Ovary (tissue), 9 donors: ENCODE measurements around the gene PATL2. TPM values are rescaled to one million over a fixed set of nuclear protein-coding genes. Genes with fewer than 3 reads are reported as not detected.

Source experiments
- DNase-seq, 5 donors: peaks; one replicate each; pipeline ENCODE4 v3.0.0-alpha.2; 2019 to 2020
- H3K27ac ChIP-seq, 2 donors: fragments of 200-600 bp; one replicate each; pipeline versions ENCODE4 v1.5.1 to v1.8.0; 2019 to 2022
- H3K27me3 ChIP-seq: fragments of 200-600 bp; one replicate; pipeline ENCODE4 v1.8.0; 2022
- H3K36me3 ChIP-seq: fragments of 200-600 bp; sonication (generic); one replicate; pipeline ENCODE4 v1.5.1; 2019
- H3K4me1 ChIP-seq: one replicate; pipeline ENCODE4 v1.8.1; 2013; ENCODE audit warnings: mild to moderate bottlenecking, moderate library complexity; ENCODE audit not compliant: insufficient read depth
- H3K4me3 ChIP-seq: fragments of 200-600 bp; sonication (generic); one replicate; pipeline ENCODE4 v1.5.1; 2017
- H3K9me3 ChIP-seq, 2 donors: fragments of 200-600 bp in 1 of 2; sonication (generic) in 1 of 2; one replicate each; pipeline versions ENCODE4 v1.5.1 to v1.8.1; 2013 to 2019; ENCODE audit warnings: mild to moderate bottlenecking in 1 of 2, moderate library complexity in 1 of 2
- EP300 ChIP-seq: sonication (generic); formaldehyde crosslinking; IDR thresholded peaks from one replicate; pipeline ENCODE4 v1.6.1; 2017; ENCODE audit warnings: antibody characterized with exemption
- POLR2A ChIP-seq: fragments of 450-650 bp; IDR thresholded peaks from one replicate; pipeline ENCODE4 v1.6.1; 2017; ENCODE audit warnings: antibody characterized with exemption, mild to moderate bottlenecking, moderate library complexity
- WGBS, 3 donors: extraction: QIAGEN DNeasy Blood & Tissue Kit in 1 of 3; methylation state at CpG; one replicate each; pipeline versions ENCODE4 v1.1.5 to v1.1.7; 2013 to 2017; 5-methylcytosine and 5-hydroxymethylcytosine counted together
- intact Hi-C, 4 donors: fragments of 100-400 bp; cut with DNase I; formaldehyde crosslinking; loops; one replicate each; pipeline versions ENCODE4 v1.11.0 to v1.15.1; 2022 to 2023
- polyA plus RNA-seq, 2 donors: library from polyadenylated mRNA; stranded (reverse); fragments of 200-250 nt in 1 of 2; fragments of 350-450 nt in 1 of 2; fragmentation: Illumina TruSeq in 1 of 2; extraction: RNeasy Lipid Tissue Mini Kit (QIAGEN cat#74804) in 1 of 2; gene quantifications; one replicate each; pipeline ENCODE4 v1.2.3, GENCODE V29; 2013 to 2014
- total RNA-seq, 7 donors: library from RNA; depleted of rRNA in 2 of 7; stranded (reverse); fragments of >200 nt in 2 of 7; fragmentation: NEBNext Ultra II Directional in 3 of 7; extraction: Animal tissue kit (Norgen Biotek cat#: 25700) in 3 of 7; gene quantifications; one replicate each; pipeline versions ENCODE4 v1.1.0 to v1.2.4, GENCODE V29; 2016 to 2023
- TF ChIP-seq, protein P1 (sequence below), 3 donors: fragments of 450-650 bp in 2 of 3; fragments of 200-600 bp in 1 of 3; IDR thresholded peaks; one replicate each; pipeline versions ENCODE4 v1.5.1 to v1.8.0; 2016 to 2022; ENCODE audit warnings: antibody characterized with exemption in 3 of 3, mild to moderate bottlenecking in 1 of 3
- donor health status: DM: no; HTN: no; CAD: no; lungs with moderate emphysema.
- donor health status: DM: no; HTN: no; CAD: no.
- donor health status: Bipolar disorder and iron deficiency.
- donor health status: DM: yes; HTN: yes; CAD: no.
- donor health status: DM: no; HTN: no; CAD: no.
- donor health status: DM: yes; HTN: yes; CAD: no.

Gene PATL2
- total and polyA plus RNA-seq, 9 donors, result 0.20 to 2.3 (median 1.3) TPM

DNA sequence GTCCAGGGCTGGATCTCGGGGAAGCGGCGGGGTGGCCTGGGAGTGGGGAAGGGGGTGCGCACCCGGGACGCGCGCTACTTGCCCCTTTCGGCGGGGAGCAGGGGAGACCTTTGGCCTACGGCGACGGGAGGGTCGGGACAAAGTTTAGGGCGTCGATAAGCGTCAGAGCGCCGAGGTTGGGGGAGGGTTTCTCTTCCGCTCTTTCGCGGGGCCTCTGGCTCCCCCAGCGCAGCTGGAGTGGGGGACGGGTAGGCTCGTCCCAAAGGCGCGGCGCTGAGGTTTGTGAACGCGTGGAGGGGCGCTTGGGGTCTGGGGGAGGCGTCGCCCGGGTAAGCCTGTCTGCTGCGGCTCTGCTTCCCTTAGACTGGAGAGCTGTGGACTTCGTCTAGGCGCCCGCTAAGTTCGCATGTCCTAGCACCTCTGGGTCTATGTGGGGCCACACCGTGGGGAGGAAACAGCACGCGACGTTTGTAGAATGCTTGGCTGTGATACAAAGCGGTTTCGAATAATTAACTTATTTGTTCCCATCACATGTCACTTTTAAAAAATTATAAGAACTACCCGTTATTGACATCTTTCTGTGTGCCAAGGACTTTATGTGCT, 721 bp upstream of the PATL2 start:
- Histone ChIP-seq H3K27me3 (no peaks in the 10 kb centered on the region), H3K4me3 (peak overlapping the region; percentile 63), H3K4me1 (peaks cover 3% of the 10 kb centered on the region), H3K27ac (peak overlapping the region; percentile 92 to 95), H3K36me3 (no peaks in the 10 kb centered on the region), H3K9me3 (no peaks in the 10 kb centered on the region)
- intact Hi-C loops, result loop anchor here in 1 of 4 donors (10.0 kb wide), 1 partner anchor 473 kb away; the partner anchor contains the start of gene SHF
- peak in 1 of 5 donors; percentile 70 for DNase-seq
- WGBS, 3 donors, result 0 to 1% (median 0%) methylated on average over 43 to 46 of the region's 46 CpGs
- TF ChIP-seq POLR2A (no peak), EP300 (no peak)
- TF ChIP-seq, protein P1, sequence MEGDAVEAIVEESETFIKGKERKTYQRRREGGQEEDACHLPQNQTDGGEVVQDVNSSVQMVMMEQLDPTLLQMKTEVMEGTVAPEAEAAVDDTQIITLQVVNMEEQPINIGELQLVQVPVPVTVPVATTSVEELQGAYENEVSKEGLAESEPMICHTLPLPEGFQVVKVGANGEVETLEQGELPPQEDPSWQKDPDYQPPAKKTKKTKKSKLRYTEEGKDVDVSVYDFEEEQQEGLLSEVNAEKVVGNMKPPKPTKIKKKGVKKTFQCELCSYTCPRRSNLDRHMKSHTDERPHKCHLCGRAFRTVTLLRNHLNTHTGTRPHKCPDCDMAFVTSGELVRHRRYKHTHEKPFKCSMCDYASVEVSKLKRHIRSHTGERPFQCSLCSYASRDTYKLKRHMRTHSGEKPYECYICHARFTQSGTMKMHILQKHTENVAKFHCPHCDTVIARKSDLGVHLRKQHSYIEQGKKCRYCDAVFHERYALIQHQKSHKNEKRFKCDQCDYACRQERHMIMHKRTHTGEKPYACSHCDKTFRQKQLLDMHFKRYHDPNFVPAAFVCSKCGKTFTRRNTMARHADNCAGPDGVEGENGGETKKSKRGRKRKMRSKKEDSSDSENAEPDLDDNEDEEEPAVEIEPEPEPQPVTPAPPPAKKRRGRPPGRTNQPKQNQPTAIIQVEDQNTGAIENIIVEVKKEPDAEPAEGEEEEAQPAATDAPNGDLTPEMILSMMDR (IDR thresholded peaks at IDR 0.05), result no peak

DNA sequence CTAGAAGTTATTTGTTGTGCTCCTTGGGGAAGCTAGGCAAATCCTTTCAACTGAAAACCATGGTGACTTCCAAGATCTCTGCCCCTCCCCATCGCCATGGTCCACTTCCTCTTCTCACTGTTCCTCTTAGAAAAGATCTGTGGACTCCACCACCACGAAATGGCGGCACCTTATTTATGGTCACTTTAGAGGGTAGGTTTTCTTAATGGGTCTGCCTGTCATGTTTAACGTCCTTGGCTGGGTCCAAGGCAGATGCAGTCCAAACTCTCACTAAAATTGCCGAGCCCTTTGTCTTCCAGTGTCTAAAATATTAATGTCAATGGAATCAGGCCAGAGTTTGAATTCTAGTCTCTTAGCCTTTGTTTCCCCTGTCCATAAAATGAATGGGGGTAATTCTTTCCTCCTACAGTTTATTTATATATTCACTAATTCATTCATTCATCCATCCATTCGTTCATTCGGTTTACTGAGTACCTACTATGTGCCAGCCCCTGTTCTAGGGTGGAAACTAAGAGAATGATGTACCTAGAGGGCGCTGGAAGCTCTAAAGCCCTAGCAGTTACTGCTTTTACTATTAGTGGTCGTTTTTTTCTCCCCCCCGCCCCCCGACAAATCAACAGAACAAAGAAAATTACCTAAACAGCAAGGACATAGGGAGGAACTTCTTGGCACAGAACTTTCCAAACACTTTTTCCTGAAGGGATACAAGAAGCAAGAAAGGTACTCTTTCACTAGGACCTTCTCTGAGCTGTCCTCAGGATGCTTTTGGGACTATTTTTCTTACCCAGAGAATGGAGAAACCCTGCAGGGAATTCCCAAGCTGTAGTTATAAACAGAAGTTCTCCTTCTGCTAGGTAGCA, 657 bp downstream of the PATL2 start:
- no peaks in the 10 kb centered on the region for H3K36me3 ChIP-seq
- TF ChIP-seq, protein P1 (IDR thresholded peaks at IDR 0.05), result no peak
- no peak for TF ChIP-seq EP300
- no peak for TF ChIP-seq POLR2A
- H3K4me1 ChIP-seq, result peaks cover 3% of the 10 kb centered on the region
- H3K27ac ChIP-seq, result peak overlapping the region; percentile 92 to 95
- no peaks in the 10 kb centered on the region for H3K9me3 ChIP-seq
- H3K4me3 ChIP-seq, result peak overlapping the region; percentile 63
- no peaks in the 10 kb centered on the region for H3K27me3 ChIP-seq
- WGBS, 3 donors, result 26 to 29% (median 28%) methylated on average over 11 of the region's 11 CpGs
- no peak for DNase-seq
- intact Hi-C loops, result loop anchor here in 1 of 4 donors (10.0 kb wide), 1 partner anchor 474 kb away; the partner anchor contains the start of gene SHF

DNA sequence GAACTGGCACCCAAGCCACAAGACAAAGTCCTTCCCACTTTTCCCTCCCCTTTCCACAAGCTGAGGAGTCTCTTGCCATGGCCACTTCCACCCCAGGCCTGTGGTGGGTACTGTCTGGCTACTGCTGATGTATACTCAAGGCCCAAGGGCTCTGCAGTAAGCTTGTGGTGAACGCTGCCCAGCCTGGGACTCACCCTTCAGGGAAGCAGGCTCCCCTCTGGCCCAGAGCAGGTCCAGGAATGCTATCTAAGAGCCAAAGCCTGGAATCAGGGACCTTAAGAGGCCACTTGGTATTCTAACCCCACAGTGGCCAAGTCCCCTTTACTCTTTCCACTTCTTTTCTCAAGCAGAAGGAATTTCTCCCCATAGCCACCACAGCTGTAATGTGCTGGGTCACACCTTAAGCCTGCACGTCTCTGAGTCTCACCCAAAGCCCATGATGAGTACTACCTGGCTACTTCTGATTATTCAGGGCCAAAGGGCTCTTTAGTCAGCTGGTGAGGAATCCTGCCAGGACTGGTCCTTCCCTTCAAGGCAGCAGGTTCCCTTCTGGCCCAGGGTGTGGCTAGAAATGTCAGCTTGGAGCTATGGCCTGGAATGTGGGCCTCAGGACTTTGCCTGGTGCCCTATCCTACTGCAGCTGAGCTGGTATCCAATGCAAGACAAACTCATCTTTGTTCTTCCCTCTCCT, 4.0 kb downstream of the PATL2 start:
- 83 to 91% (median 90%) methylated on average over 2 of the region's 2 CpGs for WGBS, 3 donors
- no peak for TF ChIP-seq POLR2A
- TF ChIP-seq EP300, result no peak
- TF ChIP-seq, protein P1 (IDR thresholded peaks at IDR 0.05), result no peak

DNA sequence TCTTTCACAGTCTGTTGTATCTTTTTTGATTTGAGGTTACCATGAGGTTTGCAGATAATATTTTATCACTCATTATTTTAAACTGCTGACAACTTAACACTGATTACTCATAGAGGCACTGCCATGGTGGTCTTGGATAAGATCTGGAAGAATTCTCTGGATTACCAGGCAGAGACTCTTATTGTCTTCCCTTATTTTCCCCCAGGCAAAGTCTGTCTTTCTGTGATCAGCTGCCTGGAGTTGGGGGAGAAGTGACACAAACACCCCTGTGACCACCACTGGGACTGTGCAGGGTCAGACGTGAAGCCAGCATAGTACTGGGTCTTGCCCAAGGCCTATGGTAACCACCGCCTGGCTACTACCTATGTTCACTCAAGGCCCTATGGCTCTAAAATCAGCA, 4.7 kb downstream of the PATL2 start:
- 94 to 100% (median 97%) methylated on average over 2 of the region's 2 CpGs for WGBS, 3 donors
- TF ChIP-seq EP300, result no peak
- TF ChIP-seq, protein P1 (IDR thresholded peaks at IDR 0.05), result no peak
- no peak for TF ChIP-seq POLR2A

More for the DNA sequence above, 4.0 kb downstream of the PATL2 start:
- no peaks in the 10 kb centered on the region for H3K27me3 ChIP-seq
- no peak for DNase-seq
- intact Hi-C loops, result no loop called here
- no peaks in the 10 kb centered on the region for H3K36me3 ChIP-seq
- H3K4me3 ChIP-seq, result no peak overlapping the region
- H3K4me1 ChIP-seq, result no peaks in the 10 kb centered on the region
- H3K9me3 ChIP-seq, result no peaks in the 10 kb centered on the region
- no peak overlapping the region for H3K27ac ChIP-seq

More for the DNA sequence above, 4.7 kb downstream of the PATL2 start:
- no peak overlapping the region for H3K27ac ChIP-seq
- no peaks in the 10 kb centered on the region for H3K36me3 ChIP-seq
- H3K27me3 ChIP-seq, result no peaks in the 10 kb centered on the region
- DNase-seq, result no peak
- no peak overlapping the region for H3K4me3 ChIP-seq
- H3K4me1 ChIP-seq, result no peaks in the 10 kb centered on the region
- no peaks in the 10 kb centered on the region for H3K9me3 ChIP-seq
- intact Hi-C loops, result no loop called here
